HFFc6 (cell line): ENCODE data around the gene PLCG1. TPM values are rescaled to one million over a fixed set of nuclear protein-coding genes. Genes with fewer than 3 reads are reported as not detected.
A peak's percentile ranks its signal among the peaks of the same experiment; 100 is the strongest.

ENCODE experiments used
- DNase-seq: peaks from one replicate; pipeline ENCODE4 v3.0.0-alpha.2; 2018
- H3K27ac Mint-ChIP-seq: 2 replicates; pipeline ENCODE4 v1.8.0; 2020; ENCODE audit warnings: mild to moderate bottlenecking, mixed read lengths
- H3K27me3 Mint-ChIP-seq: 2 replicates; pipeline ENCODE4 v1.8.0; 2021; ENCODE audit warnings: mild to moderate bottlenecking, moderate library complexity, mixed read lengths; ENCODE audit not compliant: insufficient read depth
- H3K36me3 Mint-ChIP-seq: 2 replicates; pipeline ENCODE4 v1.8.0; 2021; ENCODE audit warnings: low read depth, mixed read lengths
- H3K4me1 Mint-ChIP-seq: 2 replicates; pipeline ENCODE4 v1.8.0; 2020; ENCODE audit warnings: low read depth, mixed read lengths
- H3K4me3 Mint-ChIP-seq: 2 replicates; pipeline ENCODE4 v1.8.0; 2020; ENCODE audit warnings: mild to moderate bottlenecking, moderate library complexity, mixed read lengths
- H3K9me3 Mint-ChIP-seq: 2 replicates; pipeline ENCODE4 v1.8.0; 2020; ENCODE audit warnings: mild to moderate bottlenecking, mixed read lengths
- total RNA-seq, 6 experiments: library from RNA; stranded (reverse); fragmentation: NEBNext Ultra II Directional; extraction: Animal tissue kit (Norgen Biotek cat#: 25700); gene quantifications; 2 replicates in 1 of 6; 3 replicates in 5 of 6; pipeline ENCODE4 v1.2.3, GENCODE V29; 2021
- TF ChIP-seq, protein P1 (sequence below): fragments of 200-600 bp; sonication (generic); IDR thresholded peaks from 2 replicates; pipeline ENCODE4 v1.5.0; 2021; ENCODE audit warnings: antibody characterized with exemption, mild to moderate bottlenecking

Gene PLCG1
- total RNA-seq, 6 experiments from 2014 or later: 44.4 to 62.1 (median 50.1) TPM

DNA sequence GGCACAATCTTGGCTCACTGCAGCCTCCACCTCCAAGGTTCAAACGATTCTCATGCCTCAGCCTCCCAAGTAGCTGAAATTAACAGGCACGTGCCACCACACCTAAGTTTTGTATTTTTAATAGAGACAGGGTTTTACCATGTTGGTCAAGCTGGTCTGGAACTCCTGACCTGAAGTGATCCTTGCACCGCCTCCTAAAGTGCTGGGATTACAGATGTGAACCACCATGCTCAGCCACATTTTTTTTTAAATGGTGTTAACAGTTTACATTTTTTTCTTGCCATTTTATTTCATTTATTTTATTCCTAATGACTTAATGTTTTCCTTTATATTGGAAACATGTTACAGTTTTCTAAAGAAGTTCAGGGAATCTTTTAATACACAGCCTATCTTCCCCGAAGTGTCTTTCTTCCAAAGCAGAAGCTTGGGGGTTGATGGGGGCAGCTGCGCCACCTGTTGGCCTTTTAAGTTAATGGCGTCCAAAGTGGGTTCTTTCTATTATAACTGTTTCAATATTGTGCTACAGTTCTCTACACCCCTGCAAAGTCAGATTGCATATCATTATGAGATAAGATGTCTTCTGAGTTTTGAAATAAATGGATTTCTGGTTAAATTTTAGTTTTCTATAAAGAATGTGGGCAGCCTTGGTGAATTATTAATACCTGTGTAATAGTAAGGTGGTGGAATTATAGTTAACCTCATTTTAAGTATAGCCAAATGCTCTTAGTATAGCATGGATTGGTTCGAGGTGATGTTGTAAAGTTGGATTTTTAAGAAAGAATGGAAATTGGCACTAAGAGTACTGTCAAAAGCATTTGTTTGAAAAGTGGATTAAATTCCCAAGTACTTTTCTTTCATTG lies 42.0 kb upstream of the PLCG1 start:
- H3K27me3 Mint-ChIP-seq: no peaks in the 10 kb centered on the region; the same call in 1 of the 2 replicates
- H3K4me1 Mint-ChIP-seq: peaks cover 26% of the 10 kb centered on the region
- TF ChIP-seq, protein P1, sequence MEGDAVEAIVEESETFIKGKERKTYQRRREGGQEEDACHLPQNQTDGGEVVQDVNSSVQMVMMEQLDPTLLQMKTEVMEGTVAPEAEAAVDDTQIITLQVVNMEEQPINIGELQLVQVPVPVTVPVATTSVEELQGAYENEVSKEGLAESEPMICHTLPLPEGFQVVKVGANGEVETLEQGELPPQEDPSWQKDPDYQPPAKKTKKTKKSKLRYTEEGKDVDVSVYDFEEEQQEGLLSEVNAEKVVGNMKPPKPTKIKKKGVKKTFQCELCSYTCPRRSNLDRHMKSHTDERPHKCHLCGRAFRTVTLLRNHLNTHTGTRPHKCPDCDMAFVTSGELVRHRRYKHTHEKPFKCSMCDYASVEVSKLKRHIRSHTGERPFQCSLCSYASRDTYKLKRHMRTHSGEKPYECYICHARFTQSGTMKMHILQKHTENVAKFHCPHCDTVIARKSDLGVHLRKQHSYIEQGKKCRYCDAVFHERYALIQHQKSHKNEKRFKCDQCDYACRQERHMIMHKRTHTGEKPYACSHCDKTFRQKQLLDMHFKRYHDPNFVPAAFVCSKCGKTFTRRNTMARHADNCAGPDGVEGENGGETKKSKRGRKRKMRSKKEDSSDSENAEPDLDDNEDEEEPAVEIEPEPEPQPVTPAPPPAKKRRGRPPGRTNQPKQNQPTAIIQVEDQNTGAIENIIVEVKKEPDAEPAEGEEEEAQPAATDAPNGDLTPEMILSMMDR: peak; percentile 93
- H3K9me3 Mint-ChIP-seq: no peaks in the 10 kb centered on the region
- H3K36me3 Mint-ChIP-seq: peaks cover 44% of the 10 kb centered on the region
- DNase-seq: peak; percentile 43
- no peak overlapping the region for H3K4me3 Mint-ChIP-seq
- H3K27ac Mint-ChIP-seq: peak overlapping the region; percentile 23; the same call in 1 of the 2 replicates

DNA sequence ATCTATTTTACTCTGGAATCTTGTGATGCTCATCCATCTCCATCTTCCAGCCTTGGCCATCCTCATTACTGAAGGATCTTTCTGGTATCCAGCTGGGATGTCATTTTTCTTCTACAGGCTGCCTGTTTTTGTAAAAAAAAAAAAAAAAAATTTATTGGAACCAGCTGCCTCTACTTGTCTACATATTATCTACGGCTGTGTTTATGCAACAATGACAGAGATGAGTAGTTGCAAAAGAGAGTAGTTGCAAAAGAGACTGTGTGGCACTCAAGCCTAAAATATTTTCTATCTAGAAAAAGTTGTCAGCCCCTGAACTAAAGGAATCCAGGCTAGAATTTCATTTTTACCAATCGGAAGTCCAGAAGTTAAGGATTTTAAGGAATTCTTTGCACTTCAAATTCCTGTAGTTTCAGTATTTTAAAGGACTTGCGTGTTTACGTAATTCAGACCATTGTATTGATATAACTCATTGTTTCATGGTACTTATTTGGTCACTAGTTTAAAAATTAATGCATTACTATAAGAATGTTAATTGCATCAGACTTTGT lies 38.6 kb upstream of the PLCG1 start:
- DNase-seq: peak; percentile 51
- Mint-ChIP-seq H3K27me3 (no peaks in the 10 kb centered on the region; the same call in 1 of the 2 replicates), H3K4me3 (no peak overlapping the region), H3K36me3 (peaks cover 42% of the 10 kb centered on the region), H3K4me1 (peaks cover 26% of the 10 kb centered on the region), H3K27ac (peak overlapping the region; percentile 65), H3K9me3 (no peaks in the 10 kb centered on the region)
- TF ChIP-seq, protein P1: no peak

DNA sequence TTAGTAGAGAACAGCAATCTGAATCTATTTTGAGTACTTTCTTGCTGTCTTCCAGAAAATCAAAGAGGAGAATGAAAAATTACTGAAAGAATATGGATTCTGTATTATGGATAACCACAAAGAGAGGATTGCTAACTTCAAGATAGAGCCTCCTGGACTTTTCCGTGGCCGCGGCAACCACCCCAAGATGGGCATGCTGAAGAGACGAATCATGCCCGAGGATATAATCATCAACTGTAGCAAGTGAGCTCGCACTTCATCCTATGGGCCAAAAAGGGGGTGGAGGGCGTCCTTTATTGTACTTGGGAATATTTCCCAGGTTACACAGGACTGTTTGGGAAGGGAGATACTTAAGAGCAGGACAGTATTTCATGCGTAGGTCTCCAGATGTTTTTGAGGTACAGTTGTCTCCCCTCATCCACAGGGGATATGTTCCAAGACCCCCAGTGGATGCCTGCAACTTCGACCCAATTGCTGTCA lies 37.3 kb upstream of the PLCG1 start:
- Mint-ChIP-seq H3K36me3 (peaks cover 51% of the 10 kb centered on the region), H3K9me3 (no peaks in the 10 kb centered on the region), H3K27me3 (no peaks in the 10 kb centered on the region; the same call in 1 of the 2 replicates), H3K4me1 (peaks cover 26% of the 10 kb centered on the region), H3K27ac (peak overlapping the region; percentile 56; the same call in 1 of the 2 replicates), H3K4me3 (no peak overlapping the region)
- DNase-seq: no peak
- TF ChIP-seq, protein P1: no peak

DNA sequence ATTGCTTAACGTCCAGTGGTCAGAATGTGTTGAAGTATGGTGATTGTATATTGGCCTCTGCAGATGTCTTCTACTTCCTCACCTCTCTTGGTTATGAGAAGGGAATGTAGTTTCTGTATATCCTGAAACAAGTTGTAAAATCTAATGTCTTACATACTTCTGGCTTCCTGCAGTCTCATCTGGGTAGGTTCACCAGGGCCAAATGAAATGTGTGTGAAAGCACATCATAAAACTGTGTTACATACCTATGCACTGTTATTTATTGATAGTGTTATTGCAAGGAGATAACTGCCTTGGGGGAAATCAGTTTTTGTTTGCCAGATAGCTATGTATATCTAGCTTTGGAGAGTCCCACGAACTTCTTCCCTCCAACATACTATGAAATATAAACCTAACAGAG lies 35.7 kb upstream of the PLCG1 start:
- H3K4me3 Mint-ChIP-seq: no peak overlapping the region
- no peak for DNase-seq
- H3K4me1 Mint-ChIP-seq: peaks cover 26% of the 10 kb centered on the region
- TF ChIP-seq, protein P1: no peak
- no peaks in the 10 kb centered on the region; the same call in 1 of the 2 replicates for H3K27me3 Mint-ChIP-seq
- no peaks in the 10 kb centered on the region for H3K9me3 Mint-ChIP-seq
- H3K36me3 Mint-ChIP-seq: peaks cover 46% of the 10 kb centered on the region
- no peak overlapping the region for H3K27ac Mint-ChIP-seq

DNA sequence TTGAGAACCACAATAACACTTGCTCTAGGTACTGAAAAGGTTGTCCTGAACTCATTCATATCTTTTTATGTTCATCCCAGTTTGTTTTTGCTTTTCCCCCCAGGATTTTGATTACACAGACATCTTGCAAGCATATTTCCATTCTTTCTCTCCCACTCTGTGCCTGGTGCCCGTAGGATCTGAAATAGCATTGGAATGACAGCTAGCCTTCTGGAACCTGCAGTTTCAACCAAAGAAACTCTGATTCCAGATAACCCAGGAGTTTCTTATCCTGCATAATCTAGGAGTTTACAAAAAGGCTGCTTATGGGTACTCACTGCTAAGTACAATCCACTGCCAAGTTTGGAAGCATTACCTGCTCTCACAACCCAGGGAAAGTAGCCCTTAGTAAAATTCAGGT lies 28.8 kb upstream of the PLCG1 start:
- peaks cover 29% of the 10 kb centered on the region for H3K36me3 Mint-ChIP-seq
- no peak overlapping the region for H3K4me3 Mint-ChIP-seq
- H3K27me3 Mint-ChIP-seq: peaks cover 7% of the 10 kb centered on the region; the same call in 1 of the 2 replicates
- TF ChIP-seq, protein P1: no peak
- DNase-seq: no peak
- peak overlapping the region; percentile 4; the same call in 1 of the 2 replicates for H3K27ac Mint-ChIP-seq
- H3K9me3 Mint-ChIP-seq: no peaks in the 10 kb centered on the region
- H3K4me1 Mint-ChIP-seq: peaks cover 6% of the 10 kb centered on the region; the same call in 1 of the 2 replicates
